RPMI7951 (cell line): Measurements from ENCODE around the gene RETREG2. TPM values are rescaled to one million over a fixed set of nuclear protein-coding genes. Genes with fewer than 3 reads are reported as not detected.
A peak's percentile ranks its signal among the peaks of the same experiment; 100 is the strongest.
"Not testable (repeated sequence)": the region's sequence is repeated elsewhere in the genome, so short reads cannot be mapped to it uniquely, and the experiment has no call there.

Experiments
- DNase-seq: peaks from one replicate; pipeline ENCODE4 v3.0.0-alpha.2; 2012; ENCODE audit warnings: low read depth
- total RNA-seq: library from RNA; depleted of rRNA; stranded (reverse); fragments of >200 nt; shearing (Covaris generic); gene quantifications from 2 replicates; pipeline ENCODE4 v1.2.3, GENCODE V29; 2014

The RETREG2 gene
- total RNA-seq, 1 experiment from 2014 or later: 63.2 TPM

- no peak for DNase-seq
Observed at GRCh38 chr2:219197388-219197787, 19.3 kb downstream of the RETREG2 start.

GRCh38 chr2:219198974-219199373, 20.9 kb downstream of the RETREG2 start:
- no peak for DNase-seq

GRCh38 chr2:219199470-219200211, 21.6 kb downstream of the RETREG2 start:
- no peak for DNase-seq

- peak; percentile 14 for DNase-seq
Observed at GRCh38 chr2:219200502-219201326, 22.6 kb downstream of the RETREG2 start.

GRCh38 chr2:219201331-219201730, 23.3 kb downstream of the RETREG2 start:
- DNase-seq: not testable (repeated sequence)

GRCh38 chr2:219204425-219205164, 26.5 kb downstream of the RETREG2 start:
- no peak for DNase-seq

- no peak for DNase-seq
Observed at GRCh38 chr2:219205165-219205538, 27.1 kb downstream of the RETREG2 start.

GRCh38 chr2:219205981-219206327, 27.9 kb downstream of the RETREG2 start:
- no peak for DNase-seq

GRCh38 chr2:219206328-219207133, 28.5 kb downstream of the RETREG2 start, which contains the start of gene ZFAND2B:
ZFAND2B (plus strand) TSS chr2:219206782; CDS start chr2:219206988, 206 bp downstream.
- DNase-seq: peak; percentile 93

- DNase-seq: no peak
Observed at GRCh38 chr2:219207134-219207883, 29.2 kb downstream of the RETREG2 start.

- peak; percentile 58 for DNase-seq
Observed at GRCh38 chr2:219207884-219208740, 30.0 kb downstream of the RETREG2 start.

- no peak for DNase-seq
Observed at GRCh38 chr2:219209236-219210195, 31.4 kb downstream of the RETREG2 start.

GRCh38 chr2:219210196-219210885, 32.3 kb downstream of the RETREG2 start:
- DNase-seq: no peak

- DNase-seq: no peak
Observed at GRCh38 chr2:219210886-219211362, 32.8 kb downstream of the RETREG2 start.

- DNase-seq: no peak
Observed at GRCh38 chr2:219213026-219213415, 34.9 kb downstream of the RETREG2 start.

- DNase-seq: no peak
Observed at GRCh38 chr2:219213486-219214071, 35.5 kb downstream of the RETREG2 start.

- no peak for DNase-seq
Observed at GRCh38 chr2:219214141-219214540, 36.1 kb downstream of the RETREG2 start.
